ENCODE data around the gene C11orf97. TPM values are rescaled to one million over a fixed set of nuclear protein-coding genes. Genes with fewer than 3 reads are reported as not detected.

Gene C11orf97
- total RNA-seq, 1 donor from 2014 or later: not detected

DNA sequence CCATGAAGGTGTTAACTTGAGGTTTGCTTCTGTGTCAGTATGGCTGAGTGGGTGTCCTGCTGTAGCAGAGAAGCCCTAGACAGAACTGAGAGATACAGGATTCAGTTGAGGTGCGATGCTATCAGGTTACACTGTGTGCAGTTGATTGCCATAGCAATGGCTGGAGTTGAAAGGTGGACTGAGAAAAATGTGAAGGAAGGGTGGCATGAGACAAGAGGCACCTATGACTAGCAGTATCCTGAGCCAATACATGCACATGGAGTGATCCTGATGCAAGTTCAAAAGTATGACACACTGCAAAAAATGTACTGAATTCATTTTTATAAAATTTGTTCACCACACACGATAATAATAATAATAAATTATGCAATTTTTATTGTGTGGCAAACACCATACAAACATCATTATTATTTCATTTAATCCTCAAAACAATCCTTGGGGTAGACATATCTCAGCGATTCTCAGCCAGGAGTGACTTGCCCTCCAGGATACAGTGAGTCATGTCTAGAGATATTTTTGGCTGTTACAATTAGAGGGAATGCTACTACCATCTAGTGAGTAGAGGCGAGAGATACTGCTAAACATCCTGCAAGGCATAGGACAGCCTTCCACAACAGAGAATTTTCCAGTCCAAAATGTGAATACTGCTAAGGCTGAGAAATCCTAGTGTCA, 51.1 kb downstream of the C11orf97 start:
- DNase-seq (ENCODE audit: low spot score): no peak
- no peaks in the 10 kb centered on the region for H3K27me3 ChIP-seq
- no peaks in the 10 kb centered on the region for H3K9me3 Mint-ChIP-seq

DNA sequence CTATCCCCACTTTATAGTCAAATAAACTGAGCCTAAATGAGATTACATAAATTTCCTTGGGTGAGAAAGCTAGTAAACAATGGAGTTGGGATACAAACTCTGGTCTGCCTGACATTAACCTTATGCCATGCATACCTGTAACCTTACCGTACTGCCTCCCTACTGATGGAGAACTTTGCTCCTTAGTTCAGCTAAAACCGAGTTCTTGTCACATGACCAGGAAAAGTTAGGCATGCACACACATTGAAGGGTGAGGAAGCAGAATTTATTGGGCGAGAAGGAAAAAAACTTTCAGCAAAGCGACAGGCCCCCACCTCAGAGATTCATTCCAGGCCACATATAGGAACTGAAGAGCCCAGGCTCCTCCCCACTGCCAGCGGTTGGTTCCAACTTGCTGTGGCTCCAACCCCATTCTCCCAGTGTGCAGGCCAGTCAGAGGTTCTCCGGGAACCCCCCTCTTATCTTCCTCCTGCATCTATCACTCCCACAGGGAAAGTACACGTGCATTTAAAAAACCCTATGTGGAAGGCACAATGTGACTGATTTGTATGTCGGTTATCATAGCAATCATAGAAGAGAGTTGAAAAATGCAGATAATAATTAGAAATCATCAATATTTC, 51.7 kb downstream of the C11orf97 start:
- TF ChIP-seq EZH2phosphoT487 (IDR thresholded peaks at IDR 0.05) (no peak), EZH2 (IDR thresholded peaks at IDR 0.05) (no peak)
- TF ChIP-seq, protein P1, sequence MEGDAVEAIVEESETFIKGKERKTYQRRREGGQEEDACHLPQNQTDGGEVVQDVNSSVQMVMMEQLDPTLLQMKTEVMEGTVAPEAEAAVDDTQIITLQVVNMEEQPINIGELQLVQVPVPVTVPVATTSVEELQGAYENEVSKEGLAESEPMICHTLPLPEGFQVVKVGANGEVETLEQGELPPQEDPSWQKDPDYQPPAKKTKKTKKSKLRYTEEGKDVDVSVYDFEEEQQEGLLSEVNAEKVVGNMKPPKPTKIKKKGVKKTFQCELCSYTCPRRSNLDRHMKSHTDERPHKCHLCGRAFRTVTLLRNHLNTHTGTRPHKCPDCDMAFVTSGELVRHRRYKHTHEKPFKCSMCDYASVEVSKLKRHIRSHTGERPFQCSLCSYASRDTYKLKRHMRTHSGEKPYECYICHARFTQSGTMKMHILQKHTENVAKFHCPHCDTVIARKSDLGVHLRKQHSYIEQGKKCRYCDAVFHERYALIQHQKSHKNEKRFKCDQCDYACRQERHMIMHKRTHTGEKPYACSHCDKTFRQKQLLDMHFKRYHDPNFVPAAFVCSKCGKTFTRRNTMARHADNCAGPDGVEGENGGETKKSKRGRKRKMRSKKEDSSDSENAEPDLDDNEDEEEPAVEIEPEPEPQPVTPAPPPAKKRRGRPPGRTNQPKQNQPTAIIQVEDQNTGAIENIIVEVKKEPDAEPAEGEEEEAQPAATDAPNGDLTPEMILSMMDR (IDR thresholded peaks at IDR 0.05): no peak
- Histone ChIP-seq H3K9ac (no peak overlapping the region), H3K4me3 (no peak overlapping the region), H3K27me3 (no peaks in the 10 kb centered on the region), H2AFZ (replicated peaks) (no peak overlapping the region), H3K36me3 (no peaks in the 10 kb centered on the region), H3F3A (ENCODE audit: low read depth) (no peaks in the 10 kb centered on the region), H3K4me1 (no peaks in the 10 kb centered on the region), H3K27ac (no peak overlapping the region), H3K79me2 (ENCODE audit: low read depth) (no peaks in the 10 kb centered on the region), H4K20me1 (ENCODE audit: low read depth) (no peaks in the 10 kb centered on the region), H3K9me3 (ENCODE audit: low read depth) (no peaks in the 10 kb centered on the region), H3K4me2 (no peak overlapping the region)
- Mint-ChIP-seq H3K27me3 (ENCODE audit: insufficient read depth, low read depth) (no peaks in the 10 kb centered on the region), H3K27ac (no peak overlapping the region), H3K4me3 (no peak overlapping the region), H3K4me1 (peaks cover 6% of the 10 kb centered on the region), H3K9me3 (no peaks in the 10 kb centered on the region), H3K36me3 (no peaks in the 10 kb centered on the region)
- DNase-seq (ENCODE audit: low spot score): no peak

More for the DNA sequence above, 51.1 kb downstream of the C11orf97 start:
- no peak overlapping the region for H3K27ac ChIP-seq
- H3K4me1 ChIP-seq: no peaks in the 10 kb centered on the region
- H3K9ac ChIP-seq: no peak overlapping the region
- no peaks in the 10 kb centered on the region for H3K36me3 ChIP-seq
- H3K4me2 ChIP-seq: no peak overlapping the region
- no peak overlapping the region for H3K27ac Mint-ChIP-seq
- no peaks in the 10 kb centered on the region for H3F3A ChIP-seq (ENCODE audit: low read depth)
- no peaks in the 10 kb centered on the region for H3K9me3 ChIP-seq (ENCODE audit: low read depth)
- H3K4me1 Mint-ChIP-seq: peaks cover 6% of the 10 kb centered on the region
- no peaks in the 10 kb centered on the region for H4K20me1 ChIP-seq (ENCODE audit: low read depth)
- no peak overlapping the region for H3K4me3 ChIP-seq
- TF ChIP-seq EZH2 (IDR thresholded peaks at IDR 0.05) (no peak), EZH2phosphoT487 (IDR thresholded peaks at IDR 0.05) (no peak)
- TF ChIP-seq, protein P1 (IDR thresholded peaks at IDR 0.05): no peak
- H3K79me2 ChIP-seq (ENCODE audit: low read depth): no peaks in the 10 kb centered on the region
- H3K27me3 Mint-ChIP-seq (ENCODE audit: insufficient read depth, low read depth): no peaks in the 10 kb centered on the region
- no peak overlapping the region for H2AFZ ChIP-seq (replicated peaks)
- H3K4me3 Mint-ChIP-seq: no peak overlapping the region
- no peaks in the 10 kb centered on the region for H3K36me3 Mint-ChIP-seq

DNA sequence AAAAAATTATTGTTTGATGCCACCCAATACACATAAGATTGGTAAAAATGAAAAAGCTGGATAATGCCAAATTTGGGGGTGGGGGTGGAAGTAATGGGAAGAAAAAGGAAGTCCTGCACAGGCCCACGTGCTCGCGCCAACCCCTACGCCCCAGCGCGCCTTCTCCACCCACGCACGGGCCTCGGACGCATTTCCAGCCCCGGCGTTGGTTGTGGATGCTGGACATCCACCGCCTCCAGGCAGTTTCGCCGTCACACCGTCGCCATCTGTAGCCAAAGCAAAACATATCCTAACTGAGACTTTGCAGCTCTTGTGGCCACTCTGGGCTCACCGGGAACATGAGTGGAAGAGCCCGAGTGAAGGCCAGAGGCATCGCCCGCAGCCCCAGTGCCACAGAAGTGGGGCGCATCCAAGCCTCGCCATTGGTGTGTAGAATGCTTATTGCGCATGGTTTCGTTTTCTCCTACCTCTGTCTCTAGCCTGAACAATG, 55.0 kb downstream of the C11orf97 start, which contains the start of gene PIWIL4:
TSS of gene PIWIL4 (plus strand) at position 188 of the 490 bp plus-strand sequence. CDS start at position 339, 151 bp downstream.
- H3K9me3 Mint-ChIP-seq: no peaks in the 10 kb centered on the region
- H3K4me3 Mint-ChIP-seq: no peak within 1 kb of the TSS
- H3K4me3 ChIP-seq: no peak within 1 kb of the TSS
- H3K9ac ChIP-seq: no peak within 1 kb of the TSS
- no peaks in the 10 kb centered on the region for H3K27me3 ChIP-seq
- no peaks in the 10 kb centered on the region for H3F3A ChIP-seq (ENCODE audit: low read depth)
- no peaks in the 10 kb centered on the region for H3K27me3 Mint-ChIP-seq (ENCODE audit: insufficient read depth, low read depth)
- no peak within 1 kb of the TSS for H3K27ac Mint-ChIP-seq
- no peaks in the 10 kb centered on the region for H3K4me1 ChIP-seq
- no peak within 1 kb of the TSS for H3K27ac ChIP-seq
- H3K4me1 Mint-ChIP-seq: peaks cover 6% of the 10 kb centered on the region
- no peak within 1 kb of the TSS for H2AFZ ChIP-seq (replicated peaks)
- no peaks in the 10 kb centered on the region for H3K36me3 ChIP-seq
- no peaks in the 10 kb centered on the region for H3K36me3 Mint-ChIP-seq
- H3K4me2 ChIP-seq: no peak within 1 kb of the TSS
- H3K9me3 ChIP-seq (ENCODE audit: low read depth): no peaks in the 10 kb centered on the region
- TF ChIP-seq, protein P1 (IDR thresholded peaks at IDR 0.05): no peak
- TF ChIP-seq EZH2phosphoT487 (IDR thresholded peaks at IDR 0.05) (no peak), EZH2 (IDR thresholded peaks at IDR 0.05) (no peak)
- no peak for DNase-seq (ENCODE audit: low spot score)
- no peaks in the 10 kb centered on the region for H4K20me1 ChIP-seq (ENCODE audit: low read depth)
- no peaks in the 10 kb centered on the region for H3K79me2 ChIP-seq (ENCODE audit: low read depth)

Measured in neural progenitor cell (in vitro differentiated cells).